HG02610 (cell line): ENCODE results near the gene PPAN.

Experiments
- ATAC-seq: cut with Tn5 transposase; IDR thresholded peaks from one replicate; pipeline ENCODE4 v1.9.1; 2021; ENCODE audit warnings: mild to moderate bottlenecking, moderate library complexity; ENCODE audit not compliant: unreplicated experiment

The PPAN gene

GRCh38 chr19:10113592-10113963 lies 7.4 kb downstream of the PPAN start:
- ATAC-seq: no peak

- ATAC-seq: no peak
Observed at GRCh38 chr19:10113964-10114650, 7.9 kb downstream of the PPAN start.

- no peak for ATAC-seq
Observed at GRCh38 chr19:10114651-10115391, 8.7 kb downstream of the PPAN start.

- no peak for ATAC-seq
Observed at GRCh38 chr19:10115392-10116084, 9.4 kb downstream of the PPAN start.

GRCh38 chr19:10116085-10116865 lies 10.1 kb downstream of the PPAN start:
- no peak for ATAC-seq

GRCh38 chr19:10116866-10117616 lies 10.9 kb downstream of the PPAN start:
- ATAC-seq: no peak

- ATAC-seq: no peak
Observed at GRCh38 chr19:10118960-10119359, 12.8 kb downstream of the PPAN start.

GRCh38 chr19:10120538-10121189 lies 14.5 kb downstream of the PPAN start:
- ATAC-seq: no peak

GRCh38 chr19:10122045-10122444 lies 15.9 kb downstream of the PPAN start:
- no peak for ATAC-seq

- ATAC-seq: no peak
Observed at GRCh38 chr19:10124429-10124828, 18.3 kb downstream of the PPAN start.

GRCh38 chr19:10126213-10126639 lies 20.1 kb downstream of the PPAN start:
- no peak for ATAC-seq

GRCh38 chr19:10132905-10133304 lies 26.7 kb downstream of the PPAN start:
- ATAC-seq: no peak

- ATAC-seq: no peak
Observed at GRCh38 chr19:10133596-10133995, 27.4 kb downstream of the PPAN start.

- ATAC-seq: no peak
Observed at GRCh38 chr19:10134040-10134439, 27.9 kb downstream of the PPAN start.

GRCh38 chr19:10135551-10136334 lies 29.6 kb downstream of the PPAN start:
- ATAC-seq: no peak

GRCh38 chr19:10136936-10137335 lies 30.8 kb downstream of the PPAN start:
- ATAC-seq: no peak

- no peak for ATAC-seq
Observed at GRCh38 chr19:10137751-10138682, 31.9 kb downstream of the PPAN start.
